ENCODE data around the gene CPPED1. TPM values are rescaled to one million over a fixed set of nuclear protein-coding genes. Genes with fewer than 3 reads are reported as not detected.
A peak's percentile ranks its signal among the peaks of the same experiment; 100 is the strongest.
"Not testable (repeated sequence)": the region's sequence is repeated elsewhere in the genome, so short reads cannot be mapped to it uniquely, and the experiment has no call there.

CPPED1 gene
- total RNA-seq, 1 experiment from 2014 or later, result 34.9 TPM

DNA sequence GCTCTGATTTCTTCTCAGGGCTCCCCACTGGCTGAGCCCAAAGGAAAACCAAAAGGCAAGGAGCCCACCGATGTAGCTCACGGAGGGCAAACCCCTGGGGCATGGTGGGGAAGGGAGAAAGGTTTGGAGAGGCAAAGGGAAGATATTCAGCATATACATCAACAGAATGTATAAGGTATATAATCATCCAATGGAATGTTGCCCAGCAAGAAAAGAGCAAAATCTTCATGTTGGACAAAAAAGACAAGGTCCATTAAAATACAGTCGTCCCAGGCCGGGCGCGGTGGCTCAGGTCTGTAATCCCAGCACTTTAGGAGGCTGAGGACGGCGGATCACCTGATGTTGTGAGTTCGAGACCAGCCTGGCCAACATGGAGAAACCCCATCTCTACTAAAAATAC lies 1.6 kb downstream of the CPPED1 start:
- TF ChIP-seq, protein P1, sequence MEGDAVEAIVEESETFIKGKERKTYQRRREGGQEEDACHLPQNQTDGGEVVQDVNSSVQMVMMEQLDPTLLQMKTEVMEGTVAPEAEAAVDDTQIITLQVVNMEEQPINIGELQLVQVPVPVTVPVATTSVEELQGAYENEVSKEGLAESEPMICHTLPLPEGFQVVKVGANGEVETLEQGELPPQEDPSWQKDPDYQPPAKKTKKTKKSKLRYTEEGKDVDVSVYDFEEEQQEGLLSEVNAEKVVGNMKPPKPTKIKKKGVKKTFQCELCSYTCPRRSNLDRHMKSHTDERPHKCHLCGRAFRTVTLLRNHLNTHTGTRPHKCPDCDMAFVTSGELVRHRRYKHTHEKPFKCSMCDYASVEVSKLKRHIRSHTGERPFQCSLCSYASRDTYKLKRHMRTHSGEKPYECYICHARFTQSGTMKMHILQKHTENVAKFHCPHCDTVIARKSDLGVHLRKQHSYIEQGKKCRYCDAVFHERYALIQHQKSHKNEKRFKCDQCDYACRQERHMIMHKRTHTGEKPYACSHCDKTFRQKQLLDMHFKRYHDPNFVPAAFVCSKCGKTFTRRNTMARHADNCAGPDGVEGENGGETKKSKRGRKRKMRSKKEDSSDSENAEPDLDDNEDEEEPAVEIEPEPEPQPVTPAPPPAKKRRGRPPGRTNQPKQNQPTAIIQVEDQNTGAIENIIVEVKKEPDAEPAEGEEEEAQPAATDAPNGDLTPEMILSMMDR (IDR thresholded peaks at IDR 0.05; ENCODE audit: insufficient read depth in 1 of 2, low read depth in 1 of 2, low read length in 1 of 2, severe bottlenecking in 1 of 2, unreplicated experiment in 1 of 2), result no peak
- Histone ChIP-seq H3K36me3 (ENCODE audit: control insufficient read depth, insufficient read depth, low read length) (no peaks in the 10 kb centered on the region), H3K27me3 (replicated peaks; ENCODE audit: control insufficient read depth, insufficient read depth, low read length) (no peaks in the 10 kb centered on the region), H3K9me3 (no peaks in the 10 kb centered on the region), H3K4me1 (peaks cover 11% of the 10 kb centered on the region; the same call in 1 of the 2 replicates), H3K4me3 (ENCODE audit: low read depth, low read length) (no peak overlapping the region)
- no peak for DNase-seq
- Mint-ChIP-seq H3K9me3 (ENCODE audit: unreplicated experiment) (no peaks in the 10 kb centered on the region), H3K27ac (ENCODE audit: unreplicated experiment) (no peak overlapping the region), H3K36me3 (ENCODE audit: insufficient read depth, unreplicated experiment) (peaks cover 5% of the 10 kb centered on the region), H3K4me1 (ENCODE audit: low read depth, unreplicated experiment) (peaks cover 11% of the 10 kb centered on the region), H3K4me3 (ENCODE audit: unreplicated experiment) (peak overlapping the region; percentile 91), H3K27me3 (ENCODE audit: insufficient read depth, unreplicated experiment) (no peaks in the 10 kb centered on the region)
- no TSS peak for BruUV-seq (replicated peaks)
- intact Hi-C loops (cut with micrococcal nuclease; ENCODE audit: unreplicated experiment), result loop anchor here (5.0 kb wide), 1 partner anchor 190 kb away; no protein-coding TSS in a partner anchor
- ChIA-PET POLR2A (no interaction called here), CTCF (no interaction called here)

DNA sequence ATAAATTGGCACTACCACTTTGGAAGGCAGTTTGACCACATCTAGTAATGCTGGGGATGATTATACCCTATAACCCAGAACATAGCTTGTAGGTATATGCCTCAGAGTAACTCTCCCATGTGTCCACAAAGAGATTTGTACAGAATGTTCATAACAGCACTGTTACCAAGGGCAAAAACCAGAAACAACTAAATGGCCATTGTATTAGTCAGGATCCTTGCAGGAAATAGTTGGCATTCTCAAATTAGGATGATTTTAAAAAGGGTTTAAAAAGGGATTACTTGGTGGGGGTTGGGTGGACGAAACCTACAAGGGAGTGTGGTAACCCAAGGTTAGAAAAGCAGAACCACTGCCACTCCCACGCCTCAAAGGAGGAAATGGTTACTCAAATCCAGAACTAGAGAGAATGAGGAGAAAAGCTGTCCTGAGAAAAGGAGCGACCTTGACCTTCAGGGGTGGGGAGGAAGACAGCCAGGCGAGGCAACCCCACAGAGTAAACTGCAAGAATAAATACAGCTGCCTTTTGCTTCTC lies 2.1 kb downstream of the CPPED1 start:
- POLR2A ChIA-PET, result no interaction called here
- peaks cover 5% of the 10 kb centered on the region for H3K36me3 Mint-ChIP-seq (ENCODE audit: insufficient read depth, unreplicated experiment)

DNA sequence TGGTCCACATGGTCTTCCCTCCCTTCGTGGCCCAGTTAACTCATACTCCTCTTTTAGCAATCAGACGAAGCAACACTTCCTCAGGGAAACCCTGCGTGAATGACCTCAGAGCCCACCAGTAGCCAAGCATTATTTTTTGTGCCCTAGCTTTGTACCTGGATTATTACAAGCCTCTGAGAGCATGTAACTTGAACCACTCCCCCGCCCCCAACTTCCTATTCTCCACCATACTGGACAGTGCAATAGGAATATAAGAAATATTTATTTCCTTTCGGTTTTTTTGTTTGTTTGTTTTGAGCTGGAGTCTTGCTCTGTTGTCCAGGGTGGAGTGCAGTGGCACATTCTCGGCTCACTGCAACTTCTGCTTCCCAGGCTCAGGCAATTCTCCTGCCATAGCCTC lies 2.9 kb downstream of the CPPED1 start:
- Histone ChIP-seq H3K4me1 (peaks cover 17% of the 10 kb centered on the region; the same call in 1 of the 2 replicates), H3K27me3 (replicated peaks; ENCODE audit: control insufficient read depth, insufficient read depth, low read length) (no peaks in the 10 kb centered on the region), H3K4me3 (ENCODE audit: low read depth, low read length) (no peak overlapping the region), H3K9me3 (no peaks in the 10 kb centered on the region), H3K36me3 (ENCODE audit: control insufficient read depth, insufficient read depth, low read length) (no peaks in the 10 kb centered on the region)
- TF ChIP-seq, protein P1 (IDR thresholded peaks at IDR 0.05; ENCODE audit: insufficient read depth in 1 of 2, low read depth in 1 of 2, low read length in 1 of 2, severe bottlenecking in 1 of 2, unreplicated experiment in 1 of 2), result no peak
- ChIA-PET CTCF (no interaction called here), POLR2A (no interaction called here)
- peaks cover 11% of the 10 kb centered on the region for H3K4me1 Mint-ChIP-seq (ENCODE audit: low read depth, unreplicated experiment)
- H3K27ac Mint-ChIP-seq (ENCODE audit: unreplicated experiment), result no peak overlapping the region
- H3K36me3 Mint-ChIP-seq (ENCODE audit: insufficient read depth, unreplicated experiment), result peaks cover 5% of the 10 kb centered on the region
- no peaks in the 10 kb centered on the region for H3K9me3 Mint-ChIP-seq (ENCODE audit: unreplicated experiment)
- no TSS peak for BruUV-seq (replicated peaks)
- intact Hi-C loops (cut with micrococcal nuclease; ENCODE audit: unreplicated experiment), result loop anchor here (5.0 kb wide), 1 partner anchor 189 kb away; no protein-coding TSS in a partner anchor
- no peaks in the 10 kb centered on the region for H3K27me3 Mint-ChIP-seq (ENCODE audit: insufficient read depth, unreplicated experiment)
- H3K4me3 Mint-ChIP-seq (ENCODE audit: unreplicated experiment), result no peak overlapping the region
- DNase-seq, result no peak

More for the DNA sequence above, 2.1 kb downstream of the CPPED1 start:
- Mint-ChIP-seq H3K9me3 (ENCODE audit: unreplicated experiment) (no peaks in the 10 kb centered on the region), H3K4me1 (ENCODE audit: low read depth, unreplicated experiment) (peaks cover 11% of the 10 kb centered on the region), H3K4me3 (ENCODE audit: unreplicated experiment) (peak overlapping the region; percentile 91), H3K27ac (ENCODE audit: unreplicated experiment) (no peak overlapping the region), H3K27me3 (ENCODE audit: insufficient read depth, unreplicated experiment) (no peaks in the 10 kb centered on the region)
- CTCF ChIA-PET, result no interaction called here
- no TSS peak for BruUV-seq (replicated peaks)
- TF ChIP-seq, protein P1 (IDR thresholded peaks at IDR 0.05; ENCODE audit: insufficient read depth in 1 of 2, low read depth in 1 of 2, low read length in 1 of 2, severe bottlenecking in 1 of 2, unreplicated experiment in 1 of 2), result no peak
- Histone ChIP-seq H3K4me3 (ENCODE audit: low read depth, low read length) (no peak overlapping the region), H3K36me3 (ENCODE audit: control insufficient read depth, insufficient read depth, low read length) (no peaks in the 10 kb centered on the region), H3K4me1 (peaks cover 14% of the 10 kb centered on the region; the same call in 1 of the 2 replicates), H3K27me3 (replicated peaks; ENCODE audit: control insufficient read depth, insufficient read depth, low read length) (no peaks in the 10 kb centered on the region), H3K9me3 (no peaks in the 10 kb centered on the region)
- intact Hi-C loops (cut with micrococcal nuclease; ENCODE audit: unreplicated experiment), result loop anchor here (5.0 kb wide), 1 partner anchor 189 kb away; no protein-coding TSS in a partner anchor
- DNase-seq, result no peak

DNA sequence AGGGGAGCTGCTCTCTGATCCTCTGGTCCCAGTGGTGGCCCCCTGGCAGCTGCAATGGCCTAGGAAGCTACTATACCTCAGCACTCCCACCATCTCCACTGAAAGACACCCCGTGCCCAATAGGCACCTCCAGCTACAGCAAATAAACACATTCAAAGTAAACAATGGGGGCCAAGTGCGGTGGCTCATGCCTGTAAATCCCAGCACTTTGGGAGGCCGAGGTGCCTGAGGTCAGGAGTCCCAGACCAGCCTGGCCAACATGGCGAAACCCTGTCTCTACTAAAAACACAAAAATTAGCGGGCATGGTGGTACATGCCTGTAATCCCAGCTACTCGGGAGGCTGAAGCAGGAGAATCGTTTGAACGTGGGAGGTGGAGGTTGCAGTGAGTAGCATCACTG lies 3.7 kb downstream of the CPPED1 start:
- H3K27ac Mint-ChIP-seq (ENCODE audit: unreplicated experiment); H3K36me3 Mint-ChIP-seq (ENCODE audit: insufficient read depth, unreplicated experiment); H3K27me3 ChIP-seq (replicated peaks; ENCODE audit: control insufficient read depth, insufficient read depth, low read length); BruUV-seq (replicated peaks); H3K4me3 ChIP-seq (ENCODE audit: low read depth, low read length); H3K27me3 Mint-ChIP-seq (ENCODE audit: insufficient read depth, unreplicated experiment); POLR2A ChIA-PET; H3K36me3 ChIP-seq (ENCODE audit: control insufficient read depth, insufficient read depth, low read length); DNase-seq; H3K9me3 ChIP-seq; H3K9me3 Mint-ChIP-seq (ENCODE audit: unreplicated experiment); CTCF ChIA-PET; H3K4me3 Mint-ChIP-seq (ENCODE audit: unreplicated experiment): not testable (repeated sequence)
- H3K4me1 ChIP-seq, result peaks cover 23% of the 10 kb centered on the region
- intact Hi-C loops (cut with micrococcal nuclease; ENCODE audit: unreplicated experiment), result loop anchor here (5.0 kb wide), 1 partner anchor 188 kb away; no protein-coding TSS in a partner anchor
- peaks cover 11% of the 10 kb centered on the region for H3K4me1 Mint-ChIP-seq (ENCODE audit: low read depth, unreplicated experiment)
